HG02588 (cell line): ENCODE data around the gene IP6K3.

Source experiments
- ATAC-seq: cut with Tn5 transposase; IDR thresholded peaks from one replicate; pipeline ENCODE4 v1.9.1; 2021; ENCODE audit warnings: mild to moderate bottlenecking, moderate library complexity; ENCODE audit not compliant: unreplicated experiment

The IP6K3 gene

GRCh38 chr6:33707771-33708170, 38.9 kb downstream of the IP6K3 start:
- no peak for ATAC-seq

DNA sequence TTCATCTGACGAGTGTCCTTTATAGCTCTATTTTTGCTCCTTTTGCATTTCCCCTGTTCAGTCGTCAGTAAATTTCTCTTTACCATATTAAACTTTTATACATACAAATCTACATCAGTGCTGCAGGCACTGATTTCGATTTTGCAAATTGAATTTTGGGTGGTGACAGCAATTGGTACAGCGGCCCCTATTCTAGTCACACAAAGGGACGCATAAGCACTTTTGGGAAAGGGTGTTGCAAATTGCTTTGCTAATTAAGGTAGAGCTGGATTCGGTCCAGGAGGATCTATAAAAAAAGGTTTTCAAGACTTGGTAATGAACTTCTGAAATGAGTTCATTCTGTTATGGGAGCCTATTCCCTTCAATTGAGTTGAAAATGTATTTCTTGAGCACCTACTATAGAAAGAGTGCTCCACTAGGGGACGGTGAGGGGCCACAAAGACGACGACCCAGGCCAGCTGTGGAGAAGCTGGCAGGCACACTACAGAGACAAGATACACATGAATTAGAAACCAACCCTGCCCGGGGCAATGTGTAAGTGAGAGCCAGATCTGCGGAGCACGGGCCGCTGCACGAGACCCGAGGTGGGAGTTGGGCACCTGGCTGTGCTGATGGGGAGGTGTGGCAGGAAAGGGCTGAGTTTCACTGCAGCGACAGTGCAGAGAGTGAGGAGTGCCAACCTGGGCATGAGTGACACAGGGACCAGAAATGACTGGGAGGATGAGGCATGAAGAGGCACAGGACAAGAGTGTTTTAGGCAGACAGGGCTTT, 40.6 kb downstream of the IP6K3 start:
- no peak for ATAC-seq

DNA sequence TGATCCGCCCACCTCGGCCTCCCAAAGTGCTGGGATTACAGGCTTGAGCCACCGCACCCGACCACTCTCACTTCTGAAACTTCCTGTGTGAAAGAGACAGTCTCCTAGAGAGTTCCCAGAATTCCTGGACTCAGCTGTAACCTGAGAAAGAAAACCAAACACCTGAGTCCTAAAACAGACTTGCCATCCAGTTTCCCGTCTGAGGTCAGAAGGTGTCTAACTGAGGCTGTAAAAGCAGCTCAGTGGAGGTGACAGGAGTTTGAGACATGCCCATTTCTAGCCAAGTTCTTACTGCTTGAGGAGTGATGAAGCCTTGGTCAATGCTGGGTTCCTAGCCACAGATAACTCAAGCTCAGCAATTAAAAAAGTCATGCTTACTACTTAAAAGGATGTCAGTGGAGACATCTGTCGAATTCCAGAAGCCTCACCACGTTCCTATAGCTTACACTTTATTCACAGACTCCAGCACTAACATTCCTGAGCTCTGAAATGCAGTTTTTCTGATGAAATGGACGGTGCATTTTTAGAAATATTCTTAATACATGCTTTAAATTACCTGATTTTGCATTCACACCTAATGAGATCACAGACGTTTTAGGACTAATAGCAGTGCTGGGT, 41.3 kb downstream of the IP6K3 start:
- ATAC-seq = no peak

- ATAC-seq = no peak
These were observed 42.3 kb downstream of the IP6K3 start for GRCh38 chr6:33704215-33705066.

DNA sequence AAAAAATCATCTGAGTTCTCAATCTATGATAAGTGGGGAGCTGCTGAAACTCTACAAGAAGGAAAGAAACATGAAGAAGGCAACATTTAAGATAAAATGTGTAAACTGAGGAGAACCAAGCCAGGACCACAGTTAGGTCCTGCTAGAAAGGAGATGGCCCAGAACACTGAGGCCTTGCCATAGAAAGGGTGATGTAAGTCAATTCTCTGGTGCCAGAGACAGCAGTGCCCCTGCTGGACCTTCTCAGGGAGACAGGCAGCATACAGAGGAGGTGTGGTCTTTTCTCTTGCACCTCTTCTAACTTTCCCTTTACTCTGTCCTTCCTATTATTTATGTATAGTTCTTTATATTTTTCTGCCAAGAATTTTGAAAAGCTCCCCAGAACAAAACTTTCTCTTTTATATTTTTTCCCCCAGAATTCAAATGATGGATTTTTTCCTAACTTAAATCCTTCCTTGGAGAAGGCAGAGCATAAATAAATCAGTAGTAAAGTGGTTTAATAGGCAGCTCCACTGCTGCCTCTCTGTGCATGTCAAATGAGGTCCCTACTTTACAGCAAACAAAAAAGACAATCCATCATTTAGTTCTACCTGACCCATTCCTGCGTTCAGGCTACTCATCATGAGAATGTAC, 44.2 kb downstream of the IP6K3 start:
- no peak for ATAC-seq

GRCh38 chr6:33700391-33701050, 46.2 kb downstream of the IP6K3 start:
- ATAC-seq = peak; percentile 52

DNA sequence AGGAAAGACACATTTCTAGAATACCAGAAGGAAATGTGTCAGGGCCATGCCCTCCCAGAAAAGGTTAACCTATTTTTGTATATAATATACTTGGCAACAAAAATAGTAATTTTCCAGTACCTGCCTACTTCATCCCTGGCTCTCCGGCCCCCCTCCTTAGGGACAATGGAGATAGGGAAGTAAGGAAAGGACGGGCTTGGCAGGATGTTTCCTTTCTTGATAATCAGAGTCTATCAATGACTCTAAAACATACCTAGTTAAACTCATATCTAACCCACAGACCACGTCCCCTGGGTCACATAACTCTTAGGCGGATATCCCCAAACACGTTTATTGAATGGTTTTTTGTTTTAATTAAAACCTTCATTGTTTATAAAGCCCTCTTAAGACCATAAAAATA, 47.0 kb downstream of the IP6K3 start:
- no peak for ATAC-seq

DNA sequence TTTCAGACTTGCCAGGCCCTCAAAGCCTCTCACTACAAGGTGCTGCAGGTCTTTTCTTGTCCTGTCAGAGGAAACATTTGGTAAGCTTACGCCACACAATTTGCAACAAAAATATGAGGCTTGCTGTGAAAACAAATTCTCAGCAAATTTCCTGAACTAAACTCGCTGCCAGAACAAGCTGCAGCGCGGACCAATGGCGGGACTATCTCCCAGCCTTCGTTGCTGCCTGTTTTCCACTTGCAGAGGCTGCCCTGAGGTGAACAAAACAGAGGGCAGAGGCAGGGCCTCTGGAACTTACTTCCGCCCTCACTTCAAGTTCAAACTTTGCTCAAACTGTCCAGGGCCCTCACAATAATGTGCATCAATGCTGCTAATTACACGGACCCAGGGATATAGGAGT, 47.6 kb downstream of the IP6K3 start:
- ATAC-seq = no peak

DNA sequence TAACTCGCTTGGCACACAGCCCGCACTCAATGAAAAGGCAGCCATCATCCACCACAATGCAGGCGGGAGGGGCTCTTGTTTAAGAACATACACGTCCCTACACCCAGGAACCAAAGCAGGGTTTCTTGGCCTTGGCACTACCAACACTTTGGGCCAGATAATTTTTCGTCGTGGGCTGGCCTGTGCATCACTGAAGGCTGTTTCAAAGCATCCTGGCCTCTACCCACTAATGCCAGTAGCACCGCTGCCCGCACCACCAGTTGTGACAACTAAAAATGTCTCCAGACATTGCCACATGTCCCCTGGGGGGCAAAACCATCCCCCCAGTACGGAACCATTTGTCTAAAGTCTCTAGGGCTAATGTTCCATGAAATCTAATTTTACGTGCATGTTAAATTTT, 48.2 kb downstream of the IP6K3 start:
- no peak for ATAC-seq

- ATAC-seq = no peak
These were observed 48.9 kb downstream of the IP6K3 start for GRCh38 chr6:33697845-33698244.

DNA sequence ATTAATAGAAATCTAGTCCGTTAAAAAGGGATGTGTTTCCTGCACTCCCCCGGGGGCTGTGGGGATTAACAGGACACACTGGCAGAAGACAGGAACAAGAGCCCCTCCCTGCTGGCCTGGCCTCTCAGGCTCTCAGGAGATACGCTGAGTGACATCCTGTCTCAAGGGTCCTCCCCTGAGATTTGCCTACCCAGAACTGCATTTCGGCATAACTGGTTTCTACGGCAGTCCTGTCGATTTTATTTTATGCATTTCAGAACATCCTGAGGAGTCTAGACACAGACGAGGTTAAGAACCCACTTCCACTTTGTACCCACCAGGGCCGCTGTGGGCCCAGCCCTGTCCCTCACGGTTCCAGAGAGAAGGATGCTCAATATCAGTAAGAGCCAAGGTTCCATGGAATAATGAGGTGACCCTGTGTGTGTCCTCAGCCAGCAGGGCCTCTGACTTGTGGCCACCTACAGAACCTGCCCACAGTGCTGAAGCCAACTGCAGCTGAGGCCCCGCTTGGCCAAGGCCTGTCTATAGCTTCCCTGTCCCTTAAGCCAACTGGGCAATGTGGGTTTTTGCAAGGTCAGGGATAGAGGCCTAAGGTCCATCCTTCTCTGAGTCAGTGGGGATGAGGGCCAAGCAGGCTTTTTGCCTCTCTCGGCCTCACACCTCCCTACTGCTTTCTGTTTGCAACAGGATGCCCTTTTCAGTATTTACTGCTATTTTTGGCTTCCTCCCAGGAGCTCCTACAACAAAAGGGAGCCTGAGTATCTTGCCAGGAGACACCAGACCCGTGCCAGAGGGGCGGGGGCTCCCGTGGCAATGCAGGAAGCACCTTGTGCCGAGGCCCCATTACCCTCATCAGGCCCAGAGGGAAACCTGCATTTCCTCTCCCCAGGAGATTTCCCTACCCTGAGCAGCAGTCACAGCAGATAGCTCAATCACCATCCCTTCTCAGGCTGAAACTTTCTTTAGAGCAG, 49.9 kb downstream of the IP6K3 start:
- no peak for ATAC-seq

DNA sequence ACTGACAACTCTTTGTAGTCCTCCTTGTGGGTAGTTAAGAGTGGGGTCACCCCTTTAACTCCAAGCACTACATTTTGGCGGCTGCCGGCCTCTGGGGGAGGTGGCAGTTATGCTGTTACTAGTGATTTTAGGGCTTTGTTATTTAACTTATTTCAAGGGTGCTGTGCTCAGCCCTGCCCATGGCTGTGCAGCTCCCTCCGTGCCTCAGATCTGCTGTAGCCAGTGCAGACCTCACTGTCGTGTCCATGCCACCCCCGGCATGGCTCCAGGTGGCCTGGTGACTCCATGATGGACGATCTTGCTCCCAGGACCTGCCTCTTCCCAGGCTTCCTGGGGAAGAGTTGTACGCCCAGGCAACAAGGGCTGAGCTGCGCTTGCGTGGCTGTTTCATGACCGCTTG, 50.6 kb downstream of the IP6K3 start:
- no peak for ATAC-seq

DNA sequence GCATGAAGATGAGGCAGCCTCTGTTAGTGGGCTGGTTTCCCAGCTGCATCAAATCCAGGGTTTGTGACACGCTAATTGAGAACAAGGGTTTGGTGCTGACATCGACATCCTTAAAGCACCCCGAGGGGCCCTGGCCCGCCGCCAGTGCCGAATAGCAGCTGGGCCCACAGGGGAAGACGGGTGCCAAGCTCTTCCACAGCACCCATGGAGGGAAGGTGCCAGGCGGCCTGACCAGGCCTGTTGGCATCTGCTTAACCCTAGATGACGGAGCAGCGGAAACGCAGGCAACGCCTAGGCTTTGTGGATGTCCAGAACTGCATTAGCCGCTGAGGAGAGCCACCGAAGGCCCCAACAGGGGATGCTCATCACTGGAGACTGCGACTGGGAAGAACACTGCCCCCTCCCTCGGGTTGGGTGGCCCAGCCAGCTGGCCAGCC, 51.2 kb downstream of the IP6K3 start:
- ATAC-seq = no peak

DNA sequence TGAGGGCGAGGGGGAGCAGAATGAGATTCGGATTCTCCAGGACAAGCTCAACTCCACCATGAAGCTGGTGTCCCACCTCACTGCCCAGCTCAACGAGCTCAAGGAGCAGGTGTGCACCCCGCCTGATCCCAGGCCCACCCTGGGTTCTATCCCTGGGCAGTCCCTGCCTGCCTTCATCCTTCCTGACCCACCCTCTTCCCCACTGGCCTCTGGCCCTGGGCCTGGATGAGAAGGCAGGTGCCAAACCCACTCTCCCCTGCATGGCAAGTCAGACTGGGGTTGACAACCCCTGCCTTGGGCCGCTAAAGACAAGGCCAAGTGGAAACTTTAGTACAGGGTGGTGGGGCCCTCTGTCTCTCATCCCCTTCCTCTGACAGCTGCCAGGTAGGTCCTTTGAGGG, 51.7 kb downstream of the IP6K3 start:
- ATAC-seq = no peak

DNA sequence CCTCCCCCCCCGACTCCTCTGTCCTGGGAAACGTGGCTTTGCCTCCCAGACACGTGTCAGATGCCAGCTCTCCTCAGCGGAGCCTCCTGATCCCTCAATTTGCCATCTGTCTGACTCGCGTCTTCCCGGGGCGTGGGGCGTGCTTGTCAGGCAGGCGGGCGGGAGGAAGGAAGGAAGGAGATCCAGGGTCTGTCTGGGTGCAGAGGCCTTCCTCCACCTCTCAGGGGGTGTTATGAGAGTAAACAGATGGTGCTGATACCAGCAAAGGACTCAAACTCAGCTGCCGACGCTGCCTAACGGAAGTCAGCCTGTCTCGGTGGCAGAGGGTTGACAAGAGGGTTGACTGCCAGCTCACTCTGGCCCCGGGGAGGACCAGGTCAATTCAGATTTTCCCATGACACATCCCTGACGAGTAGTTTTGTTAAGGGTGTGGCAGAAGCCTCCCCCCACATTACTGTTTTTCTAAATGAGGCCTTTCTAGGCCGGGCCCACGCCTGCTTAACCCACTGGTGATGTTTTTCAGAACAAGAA, 52.2 kb downstream of the IP6K3 start:
- ATAC-seq = no peak

- ATAC-seq = no peak
These were observed 53.3 kb downstream of the IP6K3 start for GRCh38 chr6:33693186-33694105.

DNA sequence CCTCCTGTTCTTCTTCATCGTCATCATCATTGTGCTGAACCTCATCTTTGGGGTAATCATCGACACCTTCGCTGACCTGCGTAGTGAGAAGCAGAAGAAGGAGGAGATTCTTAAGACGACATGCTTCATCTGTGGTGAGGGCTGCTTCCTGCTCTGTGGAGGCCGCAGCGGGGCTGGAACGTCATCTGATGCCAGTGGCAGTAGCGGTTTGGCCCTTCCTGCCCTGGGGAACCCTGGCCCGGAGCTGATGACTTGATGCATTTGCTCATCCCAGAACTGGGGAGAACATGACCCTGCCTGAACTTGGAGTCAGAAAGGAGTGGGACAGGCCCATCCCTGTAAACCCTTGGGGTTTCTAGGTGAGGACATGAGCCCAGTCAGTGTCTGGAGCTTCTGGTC, 53.9 kb downstream of the IP6K3 start:
- ATAC-seq = peak; percentile 50

GRCh38 chr6:33692078-33692759, 54.5 kb downstream of the IP6K3 start:
- ATAC-seq = no peak
